ENCODE measurements around the gene FCHSD2.
"Not testable (repeated sequence)": the region's sequence is repeated elsewhere in the genome, so short reads cannot be mapped to it uniquely, and the experiment has no call there.

Gene FCHSD2

GRCh38 chr11:72812967-72813739, 329.0 kb downstream of the FCHSD2 start:
- peak; percentile 88 for DNase-seq (ENCODE audit: low spot score)
- peak overlapping the region; percentile 97 for H3K4me3 Mint-ChIP-seq
- H3K27ac Mint-ChIP-seq, result peak overlapping the region; percentile 95
- no peaks in the 10 kb centered on the region for H3K9me3 Mint-ChIP-seq
- peaks cover 34% of the 10 kb centered on the region for H3K4me1 Mint-ChIP-seq (ENCODE audit: low read depth)
- H3K27me3 Mint-ChIP-seq (ENCODE audit: low read depth), result no peaks in the 10 kb centered on the region
- peaks cover 56% of the 10 kb centered on the region for H3K36me3 Mint-ChIP-seq (ENCODE audit: low read depth)

- no peaks in the 10 kb centered on the region for H3K9me3 Mint-ChIP-seq
- H3K36me3 Mint-ChIP-seq (ENCODE audit: low read depth), result peaks cover 51% of the 10 kb centered on the region
- DNase-seq (ENCODE audit: low spot score), result peak; percentile 16
- H3K27me3 Mint-ChIP-seq (ENCODE audit: low read depth), result no peaks in the 10 kb centered on the region
- H3K27ac Mint-ChIP-seq, result peak overlapping the region; percentile 95
- peak overlapping the region; percentile 97 for H3K4me3 Mint-ChIP-seq
- H3K4me1 Mint-ChIP-seq (ENCODE audit: low read depth), result peaks cover 33% of the 10 kb centered on the region
Measured at GRCh38 chr11:72812604-72812966, 329.5 kb downstream of the FCHSD2 start.

- H3K27me3 Mint-ChIP-seq (ENCODE audit: low read depth); DNase-seq (ENCODE audit: low spot score); H3K9me3 Mint-ChIP-seq: not testable (repeated sequence)
- H3K4me3 Mint-ChIP-seq, result peak overlapping the region; percentile 82
- H3K4me1 Mint-ChIP-seq (ENCODE audit: low read depth), result peaks cover 35% of the 10 kb centered on the region
- H3K27ac Mint-ChIP-seq, result peak overlapping the region; percentile 77
- peaks cover 53% of the 10 kb centered on the region for H3K36me3 Mint-ChIP-seq (ENCODE audit: low read depth)
Measured at GRCh38 chr11:72811686-72812085, 330.4 kb downstream of the FCHSD2 start.

GRCh38 chr11:72808331-72808798, 333.8 kb downstream of the FCHSD2 start:
- Mint-ChIP-seq H3K4me1 (ENCODE audit: low read depth) (peaks cover 24% of the 10 kb centered on the region), H3K36me3 (ENCODE audit: low read depth) (peaks cover 44% of the 10 kb centered on the region), H3K27me3 (ENCODE audit: low read depth) (no peaks in the 10 kb centered on the region), H3K27ac (no peak overlapping the region), H3K4me3 (no peak overlapping the region), H3K9me3 (no peaks in the 10 kb centered on the region)
- no peak for DNase-seq (ENCODE audit: low spot score)

- Mint-ChIP-seq H3K4me1 (ENCODE audit: low read depth) (peaks cover 22% of the 10 kb centered on the region), H3K36me3 (ENCODE audit: low read depth) (peaks cover 41% of the 10 kb centered on the region), H3K9me3 (no peaks in the 10 kb centered on the region), H3K27ac (no peak overlapping the region), H3K4me3 (no peak overlapping the region), H3K27me3 (ENCODE audit: low read depth) (no peaks in the 10 kb centered on the region)
- no peak for DNase-seq (ENCODE audit: low spot score)
Measured at GRCh38 chr11:72807792-72808191, 334.3 kb downstream of the FCHSD2 start.

- H3K27me3 Mint-ChIP-seq (ENCODE audit: low read depth), result no peaks in the 10 kb centered on the region
- H3K4me3 Mint-ChIP-seq, result no peak overlapping the region
- H3K36me3 Mint-ChIP-seq (ENCODE audit: low read depth), result peaks cover 42% of the 10 kb centered on the region
- peaks cover 19% of the 10 kb centered on the region for H3K4me1 Mint-ChIP-seq (ENCODE audit: low read depth)
- H3K27ac Mint-ChIP-seq, result no peak overlapping the region
- H3K9me3 Mint-ChIP-seq, result no peaks in the 10 kb centered on the region
- no peak for DNase-seq (ENCODE audit: low spot score)
Measured at GRCh38 chr11:72807021-72807693, 335.0 kb downstream of the FCHSD2 start.

- not testable (repeated sequence) for DNase-seq (ENCODE audit: low spot score); H3K9me3 Mint-ChIP-seq; H3K4me3 Mint-ChIP-seq; H3K27me3 Mint-ChIP-seq (ENCODE audit: low read depth)
- Mint-ChIP-seq H3K36me3 (ENCODE audit: low read depth) (peaks cover 37% of the 10 kb centered on the region), H3K27ac (peak overlapping the region; percentile 50), H3K4me1 (ENCODE audit: low read depth) (peaks cover 14% of the 10 kb centered on the region)
Measured at GRCh38 chr11:72806378-72806777, 335.7 kb downstream of the FCHSD2 start.

- H3K9me3 Mint-ChIP-seq, result no peaks in the 10 kb centered on the region
- no peak overlapping the region for H3K4me3 Mint-ChIP-seq
- H3K36me3 Mint-ChIP-seq (ENCODE audit: low read depth), result peaks cover 29% of the 10 kb centered on the region
- no peak overlapping the region for H3K27ac Mint-ChIP-seq
- no peaks in the 10 kb centered on the region for H3K27me3 Mint-ChIP-seq (ENCODE audit: low read depth)
- peaks cover 7% of the 10 kb centered on the region for H3K4me1 Mint-ChIP-seq (ENCODE audit: low read depth)
- DNase-seq (ENCODE audit: low spot score), result no peak
Measured at GRCh38 chr11:72805216-72805615, 336.9 kb downstream of the FCHSD2 start.

GRCh38 chr11:72802822-72803221, 339.3 kb downstream of the FCHSD2 start:
- Mint-ChIP-seq H3K27ac (no peak overlapping the region), H3K4me1 (ENCODE audit: low read depth) (peaks cover 5% of the 10 kb centered on the region), H3K4me3 (no peak overlapping the region), H3K36me3 (ENCODE audit: low read depth) (peaks cover 17% of the 10 kb centered on the region), H3K9me3 (no peaks in the 10 kb centered on the region), H3K27me3 (ENCODE audit: low read depth) (no peaks in the 10 kb centered on the region)
- no peak for DNase-seq (ENCODE audit: low spot score)

GRCh38 chr11:72799441-72799840, 342.7 kb downstream of the FCHSD2 start:
- no peak overlapping the region for H3K27ac Mint-ChIP-seq
- peaks cover 3% of the 10 kb centered on the region for H3K4me1 Mint-ChIP-seq (ENCODE audit: low read depth)
- no peaks in the 10 kb centered on the region for H3K9me3 Mint-ChIP-seq
- H3K4me3 Mint-ChIP-seq, result no peak overlapping the region
- H3K27me3 Mint-ChIP-seq (ENCODE audit: low read depth), result no peaks in the 10 kb centered on the region
- DNase-seq (ENCODE audit: low spot score), result no peak
- H3K36me3 Mint-ChIP-seq (ENCODE audit: low read depth), result peaks cover 4% of the 10 kb centered on the region

- Mint-ChIP-seq H3K4me1 (ENCODE audit: low read depth) (peaks cover 8% of the 10 kb centered on the region), H3K27me3 (ENCODE audit: low read depth) (no peaks in the 10 kb centered on the region), H3K36me3 (ENCODE audit: low read depth) (peaks cover 4% of the 10 kb centered on the region), H3K4me3 (no peak overlapping the region), H3K9me3 (no peaks in the 10 kb centered on the region), H3K27ac (no peak overlapping the region)
- no peak for DNase-seq (ENCODE audit: low spot score)
Measured at GRCh38 chr11:72798361-72798760, 343.8 kb downstream of the FCHSD2 start.

- DNase-seq (ENCODE audit: low spot score), result peak; percentile 95
- peak within 1 kb of the TSS; percentile 99 for H3K27ac Mint-ChIP-seq
- H3K36me3 Mint-ChIP-seq (ENCODE audit: low read depth), result no peaks in the 10 kb centered on the region
- H3K27me3 Mint-ChIP-seq (ENCODE audit: low read depth), result no peaks in the 10 kb centered on the region
- H3K4me1 Mint-ChIP-seq (ENCODE audit: low read depth), result peaks cover 17% of the 10 kb centered on the region
- H3K4me3 Mint-ChIP-seq, result peak within 1 kb of the TSS; percentile 97
- H3K9me3 Mint-ChIP-seq, result no peaks in the 10 kb centered on the region
Measured at GRCh38 chr11:72793425-72794367, 348.4 kb downstream of the FCHSD2 start, which contains the start of gene STARD10. STARD10 (minus strand) TSS chr11:72794047; CDS start chr11:72781181, 12,866 bp downstream.

- no peaks in the 10 kb centered on the region for H3K9me3 Mint-ChIP-seq
- H3K36me3 Mint-ChIP-seq (ENCODE audit: low read depth), result no peaks in the 10 kb centered on the region
- H3K27ac Mint-ChIP-seq, result peak overlapping the region; percentile 99
- peaks cover 17% of the 10 kb centered on the region for H3K4me1 Mint-ChIP-seq (ENCODE audit: low read depth)
- H3K27me3 Mint-ChIP-seq (ENCODE audit: low read depth), result no peaks in the 10 kb centered on the region
- H3K4me3 Mint-ChIP-seq, result peak overlapping the region; percentile 97
- DNase-seq (ENCODE audit: low spot score), result no peak
Measured at GRCh38 chr11:72793076-72793424, 349.1 kb downstream of the FCHSD2 start.

All from T-helper 2 cell treated with Interferon-gamma antibody and Interleukin-4, amounts not matched to agents 5 μg/mL and 100 μg/mL, for 36 hours (primary cell).